ENCODE measurements around the gene ACOX1.

- TF ChIP-seq CTCF (IDR thresholded peaks at IDR 0.05; ENCODE audit: poor library complexity): peak; percentile 96
- TF ChIP-seq EZH2phosphoT487 (IDR thresholded peaks at IDR 0.05; ENCODE audit: low read depth, severe bottlenecking, unreplicated experiment): no peak
- TF ChIP-seq EZH2 (IDR thresholded peaks at IDR 0.05; ENCODE audit: borderline replicate concordance): no peak
Measured at GRCh38 chr17:76014100-76014924, 35.3 kb upstream of the ACOX1 start.

All from hepatocyte (in vitro differentiated cells).